ENCODE results near the gene MYO16.

The MYO16 gene

DNA sequence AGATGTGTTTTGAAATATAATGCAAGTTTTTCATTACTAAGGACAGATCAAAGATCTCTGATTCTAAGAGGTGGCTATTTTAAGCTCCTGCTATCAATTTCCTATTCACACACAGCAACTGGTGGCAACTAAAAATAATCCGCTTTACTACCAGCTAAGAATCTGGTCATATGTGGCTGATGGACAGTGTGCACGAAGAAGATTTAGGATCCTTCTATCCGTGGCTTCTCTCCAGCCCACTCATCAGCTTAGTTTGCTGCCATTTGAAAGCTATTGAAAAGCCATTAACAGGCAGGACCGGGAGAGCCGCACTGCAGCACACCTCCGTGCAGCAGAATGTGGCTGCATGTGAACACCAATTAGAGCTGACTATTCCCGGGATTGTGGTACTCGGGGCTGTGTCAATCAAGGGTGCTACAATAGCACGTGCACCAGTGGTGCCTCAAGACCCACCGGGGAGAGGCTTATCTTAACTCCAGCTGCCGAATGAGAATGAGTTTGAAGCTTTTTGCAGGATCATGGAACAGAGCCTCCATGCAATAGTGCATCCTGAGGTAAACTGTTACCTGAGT lies at the start of gene MYO16:
Gene MYO16, plus strand, starts transcription at position 431 of the 572 bp plus-strand sequence. CDS start 234 bp downstream, outside the sequence.
- DNase-seq (ENCODE audit: low spot score), result no peak

DNA sequence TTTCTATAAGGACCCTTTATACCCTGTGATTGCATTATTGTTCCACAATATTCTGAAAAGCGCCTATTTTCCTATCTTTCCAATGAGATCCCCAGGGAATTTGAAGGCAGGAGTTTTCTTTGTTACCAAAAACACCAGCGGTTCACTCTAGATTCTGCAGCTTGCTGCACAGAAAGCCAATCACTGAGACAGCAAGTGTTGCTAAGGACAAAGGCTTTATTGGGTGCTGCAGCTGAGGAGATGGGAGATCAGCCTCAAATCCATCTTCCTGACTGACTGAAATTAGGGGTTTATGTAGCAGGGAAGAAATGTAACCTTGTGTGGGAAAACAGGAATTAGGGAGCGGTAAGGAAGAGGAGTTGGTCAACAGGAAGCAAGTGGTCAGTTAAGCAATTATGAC lies 42.6 kb upstream of the MYO16 start:
- no peak for DNase-seq (ENCODE audit: low spot score)

DNA sequence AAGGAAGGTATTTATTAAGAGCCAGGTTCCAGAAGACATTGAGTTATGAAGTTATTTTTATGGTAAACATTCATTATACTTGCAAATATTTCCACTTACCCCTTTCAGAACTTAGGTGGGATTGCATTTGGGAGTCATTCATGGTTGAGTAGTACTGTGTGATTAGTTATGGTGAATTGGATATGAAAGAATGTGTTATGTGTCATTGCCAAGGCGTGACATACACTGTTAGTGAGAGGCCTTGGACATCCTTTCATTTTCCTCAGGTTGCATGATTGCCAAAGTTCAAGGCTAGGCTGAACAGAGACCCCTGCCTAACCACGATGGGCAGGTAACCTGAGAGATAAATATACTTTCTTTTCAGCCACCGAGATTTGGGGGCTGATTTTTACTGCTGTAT lies 40.9 kb upstream of the MYO16 start:
- DNase-seq (ENCODE audit: low spot score), result no peak

DNA sequence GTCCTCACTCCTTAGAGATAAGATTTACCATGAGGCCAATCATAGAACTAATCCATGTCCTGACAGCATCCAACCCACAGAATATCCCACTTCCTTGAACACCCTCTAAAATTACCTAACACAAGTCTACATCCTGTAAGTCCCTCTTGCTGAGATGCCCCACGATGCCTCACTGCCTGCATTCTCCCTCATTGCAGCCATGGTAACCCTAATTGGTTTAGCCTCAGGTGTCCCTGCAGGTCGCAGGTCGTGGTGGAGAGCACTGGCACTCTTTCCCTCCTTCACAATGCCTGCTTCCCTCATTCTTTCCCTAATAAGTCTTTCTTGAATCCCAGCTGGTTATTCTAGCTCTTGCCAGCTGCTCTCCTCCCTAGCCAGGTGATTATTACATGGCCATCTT lies 35.3 kb upstream of the MYO16 start:
- DNase-seq (ENCODE audit: low spot score), result no peak

DNA sequence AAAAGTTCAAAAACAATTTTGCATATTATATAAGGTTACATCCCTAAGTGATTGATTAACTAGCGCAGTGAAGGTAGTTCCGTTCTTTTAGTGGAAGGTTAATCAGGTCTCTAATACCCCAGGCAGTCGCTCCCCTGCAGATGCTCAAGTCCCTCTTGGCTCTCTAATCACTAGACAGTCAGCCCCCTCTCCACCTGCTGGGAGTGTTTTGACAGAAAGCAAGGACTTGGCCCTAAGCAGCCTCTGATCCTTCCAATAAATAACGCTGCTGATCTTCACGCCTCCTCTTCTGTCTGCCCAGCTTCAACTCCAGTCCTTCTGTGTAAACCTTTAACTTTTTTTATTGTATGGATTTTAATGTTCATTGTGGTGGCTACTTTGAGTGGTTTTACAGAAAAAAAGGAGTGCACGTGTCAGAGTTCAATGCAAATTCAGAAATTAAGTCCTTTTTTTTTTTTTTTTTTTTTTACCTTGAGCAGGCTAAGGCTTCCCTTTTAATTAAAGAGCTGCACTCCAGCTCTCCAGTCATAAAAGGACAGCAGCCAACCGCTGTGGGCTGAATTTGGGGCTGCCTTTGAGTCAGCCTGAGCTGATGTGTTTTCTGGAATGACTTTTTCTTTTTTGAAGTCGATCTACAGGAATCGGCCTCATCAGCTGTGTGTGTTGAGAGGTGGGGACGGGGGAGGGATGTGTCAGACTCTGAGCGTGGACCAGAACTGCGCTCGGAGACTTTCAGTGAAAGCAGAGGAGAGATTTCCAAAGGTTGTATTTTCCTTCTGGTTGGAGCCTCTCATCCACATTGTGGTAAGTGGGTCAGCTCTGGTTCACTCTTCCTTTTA lies 33.8 kb upstream of the MYO16 start:
- no peak for DNase-seq (ENCODE audit: low spot score)

DNA sequence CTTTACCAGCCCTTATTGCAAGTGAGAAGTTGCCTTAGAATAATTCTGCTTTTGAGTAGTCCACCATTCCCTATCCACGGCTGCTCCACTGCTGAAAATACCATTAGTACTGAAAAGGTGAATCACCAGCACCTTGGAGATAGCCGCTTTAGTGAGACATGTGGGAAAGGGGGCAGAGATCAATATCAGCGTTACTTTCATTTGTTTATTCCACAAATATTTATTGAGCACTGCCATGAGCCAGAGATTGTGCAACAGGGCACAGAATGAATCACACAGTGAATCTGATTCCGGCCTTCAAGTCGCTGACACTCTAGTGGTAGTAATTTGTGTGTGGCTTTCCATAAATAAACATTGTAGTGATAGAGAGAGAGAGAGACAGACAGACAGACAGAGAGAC lies 31.5 kb upstream of the MYO16 start:
- DNase-seq (ENCODE audit: low spot score), result no peak

DNA sequence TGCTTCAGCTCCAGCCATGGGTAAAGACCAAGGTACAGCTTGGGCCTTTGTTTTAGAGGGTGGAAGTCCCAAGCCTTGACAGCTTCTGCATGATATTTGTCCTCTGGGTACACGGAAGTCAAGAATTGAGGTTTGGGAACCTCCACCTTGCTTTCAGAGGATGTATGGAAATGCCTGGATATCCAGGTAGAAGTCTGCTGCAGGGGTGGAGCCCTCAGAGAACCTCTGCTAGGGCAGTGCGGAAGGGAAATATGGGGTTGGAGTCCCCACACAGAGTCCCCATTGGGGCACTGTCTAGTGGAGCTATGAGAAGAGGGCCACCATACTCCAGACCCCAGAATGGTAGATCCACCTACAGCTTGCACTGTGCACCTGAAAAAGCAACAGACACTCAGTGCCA lies 23.0 kb upstream of the MYO16 start:
- DNase-seq (ENCODE audit: low spot score), result no peak

DNA sequence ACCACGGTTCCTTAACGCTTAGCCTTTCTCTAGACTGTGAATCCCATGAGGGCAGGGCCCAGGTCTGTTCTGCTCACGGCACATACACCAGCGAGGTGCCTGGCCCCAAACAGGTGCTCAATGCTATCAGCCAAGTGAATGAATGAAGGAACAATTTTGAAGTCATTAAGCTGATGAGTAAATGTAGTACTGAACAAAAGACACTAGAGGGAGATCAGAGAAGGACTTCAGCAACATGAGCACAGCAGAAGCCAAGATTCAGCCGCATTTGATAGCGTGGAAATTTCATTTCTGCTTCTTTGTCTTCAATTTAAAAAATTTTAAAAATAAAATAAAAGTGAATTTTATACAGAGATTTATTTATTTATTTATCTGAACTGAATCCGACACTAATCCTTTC lies 20.1 kb upstream of the MYO16 start:
- DNase-seq (ENCODE audit: low spot score), result peak; percentile 17

DNA sequence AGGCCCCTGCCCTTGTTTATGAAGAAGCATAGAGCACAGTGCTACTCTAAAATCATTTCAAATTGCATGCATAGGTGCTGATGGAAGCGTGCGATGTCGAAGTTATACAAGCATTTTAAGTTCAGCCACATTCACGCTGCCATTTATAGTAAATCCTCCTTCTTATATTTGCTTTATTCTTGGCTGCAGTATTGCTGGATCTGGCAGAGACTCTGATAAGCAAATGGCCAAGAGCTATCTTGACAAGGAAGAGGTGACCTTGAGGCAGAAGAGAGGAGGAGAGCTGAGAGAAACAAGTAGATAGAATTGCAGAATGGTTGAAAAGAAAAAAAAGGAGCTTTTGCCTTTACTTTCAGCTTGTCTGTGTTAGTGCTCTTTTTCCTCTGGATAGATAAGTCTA lies 18.9 kb upstream of the MYO16 start:
- DNase-seq (ENCODE audit: low spot score), result no peak

DNA sequence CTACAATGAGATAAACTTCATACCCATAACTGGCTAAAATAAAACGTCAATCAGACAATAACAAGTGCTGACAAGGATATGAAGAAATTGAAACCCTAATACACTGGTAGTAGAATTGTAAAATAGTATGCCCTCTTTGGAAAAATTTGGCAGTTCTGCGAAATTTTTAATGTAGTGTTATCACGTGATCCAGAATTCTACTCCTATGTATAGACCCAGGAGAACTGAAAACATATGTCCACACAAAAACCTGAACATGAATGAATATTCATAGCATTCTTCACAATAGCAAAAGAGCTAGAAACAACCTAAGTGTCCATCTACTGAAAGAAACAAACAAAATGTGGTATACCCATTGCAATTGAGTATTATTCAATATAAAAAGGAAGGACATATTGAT lies 14.2 kb upstream of the MYO16 start:
- no peak for DNase-seq (ENCODE audit: low spot score)

DNA sequence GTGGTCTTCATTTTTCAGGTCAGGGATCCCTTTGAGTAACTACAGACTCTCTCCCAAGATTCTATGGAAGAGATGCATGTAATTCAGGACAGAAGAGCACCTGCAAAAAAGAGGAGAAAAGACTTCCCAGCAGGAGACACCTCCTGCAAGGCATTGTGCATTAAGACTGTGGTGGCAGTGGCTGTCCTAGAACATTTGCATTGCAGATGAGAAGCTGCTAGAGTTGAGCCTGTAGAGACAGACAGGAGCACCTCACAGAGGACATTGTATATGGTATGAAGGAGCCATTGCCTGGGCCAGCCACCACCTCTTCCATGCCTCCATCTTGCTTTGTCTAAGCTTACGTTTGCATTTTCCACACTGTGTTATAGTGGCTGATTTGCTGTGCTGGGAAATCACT lies 11.2 kb upstream of the MYO16 start:
- no peak for DNase-seq (ENCODE audit: low spot score)

DNA sequence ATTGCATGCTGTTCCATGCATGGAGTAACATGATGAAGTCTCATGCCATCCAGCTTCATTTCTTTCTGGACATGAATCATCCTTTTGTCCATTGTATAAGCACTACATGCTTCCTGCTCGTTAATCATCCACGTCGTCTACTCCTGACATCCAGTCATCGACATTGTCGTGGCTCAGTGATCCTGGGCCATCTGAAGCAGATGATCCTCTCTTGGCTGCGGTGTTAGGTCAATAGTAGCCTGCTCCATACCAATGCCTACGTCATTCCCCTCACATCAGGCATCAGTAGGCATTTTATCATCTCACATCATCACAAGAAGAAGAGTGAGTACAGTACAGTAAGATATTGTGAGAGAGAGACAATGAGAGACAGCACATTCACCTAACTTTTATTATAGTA lies 7.9 kb upstream of the MYO16 start:
- no peak for DNase-seq (ENCODE audit: low spot score)

DNA sequence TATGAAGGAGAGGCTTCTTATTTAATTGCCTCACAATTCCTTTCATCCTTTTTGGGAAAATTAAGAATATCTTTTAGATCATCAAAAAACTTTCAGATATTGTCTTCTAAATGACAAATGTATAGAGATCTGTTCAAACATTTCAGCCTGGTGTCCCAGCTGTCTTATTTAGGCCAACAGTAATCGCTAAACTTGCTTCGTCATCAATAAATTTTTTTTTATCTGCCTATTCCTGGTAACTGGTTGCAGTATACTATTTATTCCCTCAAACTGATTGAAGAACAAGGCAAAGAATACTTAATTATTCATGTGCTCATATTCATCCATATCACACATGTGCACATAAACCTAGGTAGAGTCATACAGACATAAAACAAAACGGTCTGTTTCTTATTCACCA lies 5.3 kb upstream of the MYO16 start:
- no peak for DNase-seq (ENCODE audit: low spot score)

DNA sequence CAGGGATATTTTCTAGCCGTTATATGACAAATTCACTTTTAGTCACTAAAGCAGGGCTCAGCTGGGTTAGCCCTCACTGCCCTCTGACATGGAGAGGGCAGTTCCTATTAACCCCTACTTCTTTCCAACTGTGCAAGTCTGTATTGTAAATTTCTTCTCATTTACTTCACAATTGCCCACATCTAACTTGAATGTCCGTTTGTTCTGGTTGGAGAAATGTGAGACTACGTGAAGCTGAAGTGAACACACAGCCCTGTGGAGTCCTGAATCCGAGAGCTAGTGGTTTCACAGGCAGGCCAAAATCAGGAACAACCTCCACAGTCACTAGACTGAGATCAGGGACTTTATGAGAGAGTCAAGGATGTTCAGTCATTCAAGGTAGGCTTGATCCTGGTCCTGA lies 4.4 kb upstream of the MYO16 start:
- DNase-seq (ENCODE audit: low spot score), result no peak

DNA sequence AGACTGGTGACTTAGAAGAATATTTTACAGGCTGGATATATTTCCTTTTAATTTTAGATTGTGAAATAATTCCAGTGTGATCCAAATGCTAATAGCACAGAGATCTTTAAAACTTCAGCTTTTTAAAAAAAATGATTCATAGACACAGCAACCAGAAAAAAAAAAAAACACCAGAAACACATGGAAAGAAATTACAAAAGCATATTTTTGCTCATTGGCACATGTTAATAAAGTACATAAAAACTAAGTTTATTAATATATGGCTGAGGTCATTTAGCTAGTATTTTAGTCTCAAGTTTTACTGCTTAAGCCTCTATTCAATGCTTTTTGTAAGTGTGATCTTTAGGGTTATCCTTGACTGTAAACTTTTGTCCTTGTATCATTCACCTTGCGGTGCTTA lies 577 bp downstream of the MYO16 start:
- DNase-seq (ENCODE audit: low spot score), result no peak

DNA sequence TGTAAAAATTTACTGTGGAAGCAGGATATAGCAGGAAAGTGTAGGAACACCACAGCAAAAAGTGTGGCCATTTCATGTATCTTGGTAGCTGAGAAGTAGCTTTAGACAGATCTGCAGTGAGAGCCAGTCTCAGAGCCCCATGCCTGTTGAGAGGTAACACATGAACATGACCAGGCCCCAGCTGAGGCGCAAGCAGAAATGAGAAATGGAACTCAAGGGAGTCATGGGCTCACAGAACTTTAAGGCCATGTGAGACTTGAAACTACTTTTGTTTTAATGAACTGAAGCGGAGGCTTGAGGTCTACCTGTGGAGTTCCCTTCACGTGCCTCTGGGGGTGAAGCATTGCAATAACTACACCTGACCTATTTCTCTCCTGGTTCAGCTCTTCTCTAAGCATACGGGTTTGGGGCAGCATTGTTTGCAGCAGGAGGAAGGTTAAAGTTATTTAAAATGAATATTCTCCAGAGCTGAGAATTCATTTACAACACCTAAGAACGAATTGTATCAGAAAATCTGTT lies 3.3 kb downstream of the MYO16 start:
- no peak for DNase-seq (ENCODE audit: low spot score)

DNA sequence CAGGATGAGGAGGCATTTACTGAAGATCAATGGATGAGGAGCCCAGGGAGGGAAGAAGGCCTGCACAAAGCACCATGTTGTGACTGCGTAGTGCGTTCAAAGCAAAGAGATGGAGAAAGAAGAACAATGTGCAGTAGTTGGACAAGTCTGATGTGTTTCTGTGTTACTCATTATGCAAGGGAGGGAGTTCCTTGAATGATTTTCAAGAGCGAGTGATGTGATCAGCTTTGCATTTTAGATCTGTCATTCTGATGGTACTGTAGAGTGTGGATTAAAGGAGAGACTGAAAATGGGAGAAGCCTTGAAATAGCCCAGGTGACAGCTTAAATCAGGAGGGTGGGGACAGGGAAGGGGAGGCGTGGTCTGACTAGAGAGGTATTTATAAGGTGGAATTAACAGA lies 9.5 kb downstream of the MYO16 start:
- no peak for DNase-seq (ENCODE audit: low spot score)

DNA sequence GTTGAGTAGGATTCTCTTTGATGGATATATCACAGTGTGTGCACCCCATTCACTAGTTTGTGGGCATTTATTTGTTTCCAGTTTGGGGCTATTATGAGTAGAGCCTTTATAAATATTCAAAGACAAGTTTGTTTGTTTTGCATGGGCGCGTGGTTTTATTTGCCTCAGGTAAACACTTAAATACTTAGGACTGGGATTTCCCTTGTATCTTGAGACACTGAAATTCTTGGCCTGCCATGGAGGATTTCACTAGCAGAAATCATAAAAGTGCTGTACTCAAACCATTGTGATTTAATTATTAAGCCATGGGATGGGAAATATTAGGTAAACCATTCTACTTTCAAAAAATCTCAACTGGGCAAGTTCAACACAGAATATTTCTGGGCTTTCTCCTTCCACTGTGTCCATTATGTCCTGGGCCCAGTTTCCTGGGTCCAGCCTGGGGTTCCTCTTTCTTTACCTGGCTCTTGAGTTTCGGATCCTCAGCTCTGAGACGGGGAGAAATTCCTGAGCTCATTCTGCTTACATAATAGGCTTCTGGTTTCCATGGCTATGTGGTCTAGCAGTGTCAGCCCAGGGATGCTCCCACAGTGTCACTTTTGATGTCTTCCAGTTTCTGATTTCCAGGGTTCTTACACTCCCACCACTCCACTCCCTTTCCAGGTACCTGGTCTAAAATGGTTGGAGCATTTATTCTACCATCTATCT lies 14.4 kb downstream of the MYO16 start:
- DNase-seq (ENCODE audit: low spot score), result no peak

DNA sequence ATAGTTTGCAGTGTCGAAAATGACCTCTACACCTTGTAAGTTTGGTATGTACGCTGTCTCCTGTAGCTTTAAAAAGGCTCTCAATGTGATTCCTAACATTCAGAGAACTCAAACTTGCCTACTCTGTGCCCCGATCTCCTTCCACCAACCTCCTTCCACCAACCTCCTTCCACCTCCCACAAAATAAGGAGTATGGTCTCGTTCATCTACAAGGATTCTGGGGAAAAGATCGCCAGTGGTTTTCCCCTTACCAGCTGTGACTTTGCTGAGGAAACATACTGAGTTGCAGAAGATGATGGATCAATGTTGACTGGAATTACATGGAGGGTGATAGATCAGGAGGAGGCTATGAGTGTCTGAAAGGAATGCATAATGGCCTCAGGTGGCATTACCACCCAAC lies 16.0 kb downstream of the MYO16 start:
- DNase-seq (ENCODE audit: low spot score), result no peak

DNA sequence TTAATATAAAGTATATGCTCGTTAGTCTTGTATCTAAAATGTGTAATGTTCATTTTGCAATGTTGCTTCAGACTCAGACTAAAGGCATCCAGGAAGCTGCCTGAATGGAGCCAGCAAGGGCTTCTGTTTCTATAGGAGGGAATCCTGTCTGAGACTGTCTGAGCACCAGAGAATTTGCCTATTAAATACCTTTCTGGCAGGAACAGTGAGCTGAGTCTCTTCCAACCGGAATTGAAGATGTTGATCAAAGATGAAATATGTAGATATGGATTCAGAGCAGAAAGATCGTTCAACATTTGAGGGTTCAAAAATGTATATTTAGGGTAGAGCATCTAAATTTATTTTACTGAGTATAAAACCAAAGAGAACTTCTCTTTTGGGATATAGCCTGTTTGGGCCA lies 20.9 kb downstream of the MYO16 start:
- no peak for DNase-seq (ENCODE audit: low spot score)

DNA sequence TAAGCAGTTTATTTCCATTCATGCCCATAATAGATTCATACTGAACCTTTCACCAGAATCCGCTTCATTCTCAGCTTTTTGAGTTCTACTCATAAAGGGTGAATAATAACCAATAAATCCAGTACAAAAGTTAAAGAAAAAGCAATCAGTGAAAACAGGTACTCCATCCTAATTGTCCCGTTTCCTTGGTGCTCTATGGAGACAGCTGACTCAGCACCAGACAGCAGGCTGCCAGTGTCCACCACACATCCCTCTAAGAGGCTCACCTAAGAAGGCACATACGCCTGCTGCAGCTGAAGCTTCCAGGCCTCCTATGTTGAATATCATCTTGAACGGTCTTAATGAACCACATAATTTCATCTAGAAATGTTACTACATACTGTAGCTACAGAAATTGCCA lies 27.3 kb downstream of the MYO16 start:
- no peak for DNase-seq (ENCODE audit: low spot score)

DNA sequence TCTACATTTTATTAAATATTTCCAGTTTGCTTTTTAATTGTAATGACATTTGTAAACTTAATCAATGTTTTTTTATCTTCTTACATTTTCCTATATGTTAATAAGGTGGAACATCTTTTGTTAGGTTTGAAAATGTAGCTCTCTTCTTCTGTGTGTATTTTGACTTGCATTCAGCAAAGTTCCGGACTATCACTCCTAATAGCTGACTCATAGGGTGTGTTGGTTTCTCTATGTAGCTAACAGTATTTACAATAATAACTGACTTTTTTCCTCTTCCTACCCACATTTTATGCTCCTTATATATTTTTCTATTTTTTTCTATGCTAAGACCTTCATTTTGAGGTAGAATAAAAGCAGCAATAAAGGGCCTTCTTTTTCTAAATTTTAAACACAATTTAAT lies 28.1 kb downstream of the MYO16 start:
- no peak for DNase-seq (ENCODE audit: low spot score)

DNA sequence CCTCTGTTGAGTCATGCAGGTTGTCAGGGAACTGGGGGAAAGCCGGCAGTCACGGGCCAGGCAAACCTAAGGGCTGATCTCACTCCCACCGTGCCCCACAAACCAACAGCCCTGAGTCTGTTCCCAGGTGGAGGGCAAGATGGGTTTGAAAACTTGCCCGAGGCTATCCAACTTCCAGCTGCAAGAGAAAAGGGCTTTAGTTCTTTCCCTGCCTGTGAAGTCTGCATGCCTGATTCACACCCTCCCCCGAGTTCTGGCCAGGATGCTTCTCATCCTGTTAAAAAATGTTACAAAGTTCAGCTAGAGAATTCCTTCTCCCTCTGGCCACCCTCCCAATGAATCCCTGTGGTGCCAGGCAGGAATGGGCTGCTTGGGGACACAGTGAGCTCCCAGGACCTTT lies 33.1 kb downstream of the MYO16 start:
- no peak for DNase-seq (ENCODE audit: low spot score)
